NCI-H748 (cell line): Measurements from ENCODE around the gene KCNAB2.
"Not testable (repeated sequence)": the region's sequence is repeated elsewhere in the genome, so short reads cannot be mapped to it uniquely, and the experiment has no call there.

Source experiments
- DNase-seq: peaks from one replicate; lab custom pipeline; 2025; ENCODE audit not compliant: unreplicated experiment; lab: John Stamatoyannopoulos, UW

The KCNAB2 gene

DNA sequence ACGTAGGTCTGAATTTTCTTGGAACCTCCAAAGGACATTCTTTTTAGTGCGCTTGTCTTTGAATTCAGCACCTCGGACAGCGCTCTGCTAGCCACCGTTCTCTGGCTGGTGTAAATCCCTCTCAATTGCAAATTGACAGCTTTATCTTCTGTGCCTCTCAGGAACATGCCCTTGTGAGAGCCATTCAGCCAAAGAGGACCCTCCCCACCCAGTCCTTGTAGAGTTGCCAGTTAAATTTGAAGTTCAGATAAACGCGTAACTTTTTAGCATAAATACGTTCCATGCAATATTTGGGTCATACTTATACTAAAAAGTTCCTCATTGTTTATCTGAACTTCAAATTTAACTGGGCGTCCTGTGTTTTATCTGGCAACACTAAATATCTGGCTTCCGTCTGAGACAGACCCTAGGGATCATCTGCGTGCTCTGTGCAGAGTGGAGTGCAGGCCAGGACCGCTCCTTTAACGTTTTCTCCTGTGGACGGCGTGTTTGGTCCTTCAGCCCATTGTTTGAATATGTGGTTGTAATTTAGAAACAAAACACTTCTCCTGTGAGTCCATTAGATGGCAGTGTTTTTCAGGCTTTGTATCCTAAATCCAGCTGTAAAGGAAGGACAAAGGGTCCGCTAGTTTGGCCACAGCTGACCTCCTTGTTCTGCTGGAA lies 7.0 kb downstream of the KCNAB2 start:
- peak; percentile 61 for DNase-seq

DNA sequence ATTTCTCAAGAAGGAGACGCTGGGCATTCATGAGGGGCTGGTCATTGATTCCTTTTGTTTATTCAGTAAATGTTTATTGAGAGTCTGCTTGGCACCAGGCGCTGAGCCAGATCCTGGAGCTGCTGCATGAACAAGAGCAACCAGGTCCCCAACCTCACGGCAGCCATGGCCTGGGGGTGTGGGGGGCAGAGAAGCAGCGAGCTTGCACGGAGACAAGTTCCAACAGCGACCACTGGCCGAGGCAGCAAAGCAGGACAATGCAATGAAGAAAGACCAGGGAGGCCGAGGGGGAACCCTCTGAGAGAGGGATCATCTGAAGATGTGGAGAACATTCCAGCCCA lies 7.5 kb downstream of the KCNAB2 start:
- no peak for DNase-seq

GRCh38 chr1:6054596-6054995 lies 8.9 kb downstream of the KCNAB2 start:
- DNase-seq: no peak

DNA sequence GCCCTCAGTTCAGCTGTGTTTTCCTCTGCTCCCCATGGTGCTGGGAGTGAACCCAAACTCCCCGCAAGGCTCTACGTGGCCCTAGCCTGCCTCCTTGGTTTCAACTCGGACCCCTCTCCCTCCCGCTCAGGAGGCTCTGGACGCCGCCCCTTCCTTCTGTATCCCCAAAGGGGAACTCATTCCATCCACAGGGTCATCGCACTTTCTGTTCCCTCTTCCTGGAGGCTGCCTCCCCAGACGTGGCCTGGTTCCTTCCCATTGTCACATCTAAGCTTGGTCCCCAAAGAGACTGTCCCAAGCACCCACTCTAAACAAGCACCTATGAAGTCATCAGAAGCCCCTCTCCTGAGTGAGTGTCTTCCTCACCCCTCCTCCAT lies 10.9 kb downstream of the KCNAB2 start:
- no peak for DNase-seq

- no peak for DNase-seq
These were observed 11.6 kb downstream of the KCNAB2 start for GRCh38 chr1:6057170-6057845.

DNA sequence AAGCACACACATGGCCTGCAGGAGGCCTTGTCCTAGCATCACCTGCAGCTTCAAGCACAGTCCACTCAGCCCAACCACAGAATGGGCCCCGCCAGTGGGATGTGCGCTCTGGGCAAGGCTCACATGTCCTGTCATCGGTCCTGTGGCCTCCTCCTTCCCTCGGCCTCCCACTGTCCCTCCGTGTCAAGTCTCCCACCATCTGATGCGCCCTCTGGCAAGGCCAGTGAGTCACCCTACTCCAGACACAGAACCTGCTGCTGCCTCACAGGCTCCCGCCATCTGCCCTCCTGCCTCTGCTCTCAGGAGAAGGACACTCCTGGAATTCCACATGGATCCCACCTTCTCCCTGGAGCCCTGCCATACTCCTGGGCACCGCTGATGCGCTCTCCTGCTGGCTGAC lies 14.2 kb downstream of the KCNAB2 start:
- DNase-seq: no peak

DNA sequence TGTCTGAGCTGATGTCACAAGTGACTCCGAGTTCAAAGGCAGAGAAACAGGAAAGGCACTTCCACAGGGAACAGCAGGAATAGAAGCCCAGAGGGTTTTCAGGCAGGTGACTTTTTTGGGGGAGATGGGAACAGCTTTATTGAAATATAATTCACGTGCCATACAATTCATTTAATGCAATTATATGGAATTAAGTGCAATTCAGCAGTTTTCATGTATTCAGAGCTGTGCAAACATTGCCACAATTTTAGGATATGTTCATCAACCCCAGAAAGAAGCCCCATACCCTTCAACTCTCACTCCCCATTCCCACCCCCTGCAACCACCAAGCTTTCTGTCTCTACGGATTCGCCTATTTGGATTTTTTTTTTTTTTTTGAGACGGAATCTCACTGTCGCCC lies 17.0 kb downstream of the KCNAB2 start:
- no peak for DNase-seq

GRCh38 chr1:6063532-6064053 lies 17.9 kb downstream of the KCNAB2 start:
- DNase-seq: not testable (repeated sequence)

DNA sequence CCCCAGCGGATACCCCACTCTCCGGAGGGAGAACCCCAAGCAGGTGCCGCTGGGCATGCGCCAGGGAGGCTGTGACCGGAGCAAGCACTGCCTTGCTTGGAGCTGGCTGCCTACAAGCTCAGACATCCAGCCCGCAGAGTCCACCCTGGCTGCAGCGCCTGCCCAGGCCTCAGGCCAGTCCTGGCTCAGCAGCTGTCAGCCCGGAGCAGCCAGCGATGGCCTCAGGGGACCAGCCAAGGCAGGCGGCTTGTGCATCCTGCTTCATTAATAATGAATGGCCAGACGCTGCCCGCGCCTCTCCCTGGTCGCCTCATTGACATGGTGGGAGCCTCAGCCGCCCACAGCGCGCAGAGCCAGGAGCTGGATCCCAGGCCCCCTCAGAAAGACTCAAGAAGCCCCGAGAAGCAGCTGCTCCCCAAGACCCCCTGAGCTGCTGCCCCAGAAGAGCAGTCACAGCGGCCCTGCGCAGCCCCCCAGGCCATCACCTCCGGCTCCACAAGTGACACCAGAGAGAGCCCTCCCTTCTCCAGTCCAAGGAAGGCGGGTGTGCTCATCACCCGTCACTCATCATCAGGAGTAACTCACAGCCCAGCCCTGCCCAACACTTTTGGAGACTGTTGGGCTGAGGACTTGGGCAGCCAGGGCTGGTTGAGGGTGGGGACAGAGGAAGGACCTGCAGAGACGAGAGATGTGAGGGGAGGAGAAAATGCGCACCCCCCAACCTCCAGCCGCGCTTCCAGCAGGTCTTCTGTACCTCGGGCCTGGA lies 19.6 kb downstream of the KCNAB2 start:
- no peak for DNase-seq

DNA sequence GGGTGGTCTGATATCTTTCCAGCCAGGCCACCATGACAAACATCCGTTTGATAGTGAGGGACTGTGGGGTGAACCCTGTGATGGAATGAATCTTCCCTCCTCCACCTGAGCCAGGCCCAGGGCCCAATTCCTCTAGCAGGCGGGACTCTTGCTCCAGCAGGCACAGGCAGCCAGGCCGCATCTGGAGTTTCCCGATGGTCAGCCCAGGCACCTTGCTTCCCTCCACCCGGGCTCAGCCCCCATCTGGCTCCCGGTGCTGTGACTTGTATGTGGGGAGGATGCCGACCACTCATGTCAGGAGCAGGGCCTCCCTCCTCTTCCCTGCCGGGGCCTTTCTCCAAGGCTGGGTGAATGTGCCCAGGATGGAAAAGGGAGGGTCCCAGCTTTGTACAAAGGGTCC lies 21.0 kb downstream of the KCNAB2 start:
- DNase-seq: no peak

DNA sequence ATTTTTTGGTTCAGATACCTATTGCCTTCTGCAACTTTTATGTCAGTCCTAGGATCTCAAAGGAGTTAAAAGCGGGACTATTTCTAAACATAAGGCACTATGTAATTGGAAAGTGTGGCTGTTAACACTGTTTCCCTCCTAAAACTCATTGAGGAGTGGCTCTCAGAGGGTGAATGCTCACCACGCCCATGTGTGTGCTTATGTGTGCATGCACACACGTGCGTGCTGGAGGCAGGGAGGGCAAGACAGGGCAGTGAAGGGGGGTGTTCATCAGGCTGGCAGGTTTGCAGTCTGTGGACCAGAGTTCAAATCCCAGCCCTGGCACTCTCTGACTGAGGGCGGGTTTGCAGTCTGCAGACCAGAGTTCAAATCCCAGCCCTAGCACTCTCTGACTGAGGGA lies 22.4 kb downstream of the KCNAB2 start:
- no peak for DNase-seq

DNA sequence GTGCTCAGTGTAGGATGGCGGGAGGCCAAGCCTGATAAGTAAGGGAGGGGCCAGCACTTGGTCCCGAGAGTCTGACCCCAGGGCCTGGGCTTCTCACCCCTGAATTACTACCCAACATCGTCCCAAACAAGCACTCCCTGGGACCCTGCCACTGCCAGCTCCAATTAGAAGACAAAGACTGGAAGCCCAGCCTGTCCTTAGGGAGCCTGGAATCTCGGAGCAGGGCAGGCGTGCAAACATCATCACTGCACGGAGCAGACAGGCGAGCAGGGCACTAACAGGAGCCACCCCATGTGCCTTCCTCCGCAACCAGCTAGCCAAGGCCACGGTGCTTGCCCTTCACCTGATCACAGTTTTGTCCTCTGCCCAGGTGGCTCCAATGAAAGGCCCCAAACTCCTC lies 23.2 kb downstream of the KCNAB2 start:
- DNase-seq: no peak

- DNase-seq: no peak
These were observed 23.9 kb downstream of the KCNAB2 start for GRCh38 chr1:6069573-6069972.

DNA sequence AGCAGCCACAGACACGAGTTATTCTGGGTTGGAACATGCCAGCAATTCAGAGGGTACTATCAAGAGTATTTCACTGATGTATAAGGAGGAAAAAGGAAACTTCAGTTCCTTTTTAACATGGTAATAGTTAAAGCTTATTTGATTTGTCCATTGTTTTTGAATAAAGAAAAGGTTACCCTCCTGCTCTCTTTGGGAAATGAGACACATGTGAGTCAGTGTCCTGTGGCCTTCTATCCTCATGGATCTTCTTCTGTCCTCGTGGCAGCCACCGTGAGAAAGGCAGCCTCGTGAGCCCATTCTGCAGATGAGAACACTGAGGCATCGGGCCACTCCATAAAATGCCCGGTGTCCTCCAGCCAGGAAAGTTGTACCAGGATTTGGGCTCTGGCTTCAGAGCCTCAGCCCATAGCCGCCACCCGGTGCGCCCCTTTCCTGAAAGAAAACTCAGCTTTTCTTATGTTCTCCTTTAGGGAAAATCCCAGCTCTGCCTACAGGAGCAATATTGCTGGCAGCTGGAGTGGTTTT lies 24.8 kb downstream of the KCNAB2 start:
- DNase-seq: no peak

DNA sequence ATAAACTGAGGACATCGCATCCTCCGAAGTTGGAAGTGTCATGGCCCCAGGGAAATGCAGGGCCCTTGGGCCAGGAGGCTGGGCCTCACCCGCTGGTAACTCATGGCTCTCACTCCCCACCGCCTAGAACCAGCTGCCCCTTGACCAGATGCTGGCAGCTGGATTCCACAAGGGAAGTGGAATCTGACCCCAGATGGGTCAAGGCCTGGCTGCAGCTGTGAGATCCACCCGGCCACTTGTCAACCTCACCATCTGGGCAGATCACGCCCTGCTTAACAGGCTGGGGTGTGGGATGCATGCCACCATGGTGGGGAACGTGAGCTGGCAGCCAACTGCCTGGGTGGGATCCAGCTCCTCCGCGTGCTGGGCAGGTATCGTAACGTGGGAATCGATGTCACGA lies 25.5 kb downstream of the KCNAB2 start:
- no peak for DNase-seq

GRCh38 chr1:6072774-6073479 lies 27.2 kb downstream of the KCNAB2 start:
- no peak for DNase-seq

- DNase-seq: no peak
These were observed 27.9 kb downstream of the KCNAB2 start for GRCh38 chr1:6073480-6074053.

DNA sequence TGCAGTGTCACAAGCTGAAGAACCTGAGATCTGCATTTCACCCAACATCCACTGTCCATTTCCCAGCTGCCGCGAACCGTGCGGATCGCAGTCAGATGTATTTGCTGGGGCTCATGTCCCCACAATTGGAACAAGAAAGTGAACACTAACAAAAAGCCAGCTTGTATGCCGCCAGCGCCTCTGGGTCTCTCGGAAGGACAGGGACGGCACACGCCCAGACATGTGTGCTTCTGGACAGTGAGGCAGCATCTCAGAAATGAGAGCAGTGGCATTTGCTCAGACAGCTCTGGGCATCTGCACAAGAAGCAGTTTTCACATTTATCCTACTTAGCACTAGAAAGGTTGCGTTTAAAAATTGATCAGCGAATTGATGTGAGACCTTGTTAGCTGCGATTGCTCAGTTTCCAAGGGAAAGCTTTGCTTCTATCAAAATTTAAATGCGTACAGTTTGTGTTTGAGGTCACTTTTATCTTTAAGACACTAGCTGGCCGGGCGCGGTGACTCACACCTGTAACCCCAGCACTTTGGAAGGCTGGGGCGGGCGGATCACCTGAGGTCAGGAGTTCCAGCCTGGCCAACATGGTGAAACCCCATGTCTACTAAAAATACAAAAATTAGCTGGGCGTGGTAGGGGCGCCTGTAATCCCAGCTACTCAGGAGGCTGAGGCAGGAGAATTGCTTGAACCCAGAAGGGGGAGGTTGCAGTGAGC lies 28.7 kb downstream of the KCNAB2 start:
- DNase-seq: no peak

GRCh38 chr1:6075748-6076147 lies 30.1 kb downstream of the KCNAB2 start:
- no peak for DNase-seq

- not testable (repeated sequence) for DNase-seq
These were observed 31.4 kb downstream of the KCNAB2 start for GRCh38 chr1:6077061-6077460.
